Ascending aorta (tissue), 2 donors: ENCODE data around the gene CCDC136. TPM values are rescaled to one million over a fixed set of nuclear protein-coding genes. Genes with fewer than 3 reads are reported as not detected.
A peak's percentile ranks its signal among the peaks of the same experiment; 100 is the strongest.

Source experiments
- DNase-seq, 2 donors: peaks; one replicate each; pipeline ENCODE4 v3.0.0-alpha.2; 2019; ENCODE audit warnings: low spot score in 2 of 2
- H3K27ac ChIP-seq, 2 donors: fragments of 200-600 bp; sonication (generic); one replicate each; pipeline ENCODE4 v1.5.1; 2016 to 2017; ENCODE audit warnings: mild to moderate bottlenecking in 1 of 2
- H3K27me3 ChIP-seq: fragments of 200-600 bp; sonication (generic); one replicate; pipeline ENCODE4 v1.5.1; 2017
- H3K36me3 ChIP-seq, 2 donors: fragments of 200-600 bp; sonication (generic); one replicate each; pipeline ENCODE4 v1.5.1; 2016
- H3K4me1 ChIP-seq, 2 donors: fragments of 200-600 bp; sonication (generic); one replicate each; pipeline ENCODE4 v1.5.1; 2016 to 2017; ENCODE audit warnings: mild to moderate bottlenecking in 1 of 2
- H3K4me3 ChIP-seq, 2 donors: fragments of 200-600 bp; sonication (generic); one replicate each; pipeline ENCODE4 v1.5.1; 2016 to 2017; ENCODE audit warnings: mild to moderate bottlenecking in 1 of 2
- H3K9me3 ChIP-seq, 2 donors: fragments of 200-600 bp; sonication (generic); one replicate each; pipeline ENCODE4 v1.5.1; 2016
- CTCF ChIP-seq, 3 experiments: fragments of 200-600 bp in 2 of 3; fragments of 450-650 bp in 1 of 3; sonication (generic) in 2 of 3; IDR thresholded peaks; one replicate each; pipeline ENCODE4 v1.5.1; 2016 to 2019; ENCODE audit warnings: antibody characterized with exemption in 3 of 3, mild to moderate bottlenecking in 1 of 3, moderate library complexity in 1 of 3
- intact Hi-C: fragments of 100-400 bp; cut with DNase I; formaldehyde crosslinking; loops from one replicate; pipeline ENCODE4 v1.15.1; 2023
- total RNA-seq: library from RNA; depleted of rRNA; stranded (reverse); fragments of >200 nt; gene quantifications from one replicate; pipeline ENCODE4 v1.1.0, GENCODE V29; 2016

The CCDC136 gene
- total RNA-seq, 1 donor from 2014 or later = 0.64 TPM

DNA sequence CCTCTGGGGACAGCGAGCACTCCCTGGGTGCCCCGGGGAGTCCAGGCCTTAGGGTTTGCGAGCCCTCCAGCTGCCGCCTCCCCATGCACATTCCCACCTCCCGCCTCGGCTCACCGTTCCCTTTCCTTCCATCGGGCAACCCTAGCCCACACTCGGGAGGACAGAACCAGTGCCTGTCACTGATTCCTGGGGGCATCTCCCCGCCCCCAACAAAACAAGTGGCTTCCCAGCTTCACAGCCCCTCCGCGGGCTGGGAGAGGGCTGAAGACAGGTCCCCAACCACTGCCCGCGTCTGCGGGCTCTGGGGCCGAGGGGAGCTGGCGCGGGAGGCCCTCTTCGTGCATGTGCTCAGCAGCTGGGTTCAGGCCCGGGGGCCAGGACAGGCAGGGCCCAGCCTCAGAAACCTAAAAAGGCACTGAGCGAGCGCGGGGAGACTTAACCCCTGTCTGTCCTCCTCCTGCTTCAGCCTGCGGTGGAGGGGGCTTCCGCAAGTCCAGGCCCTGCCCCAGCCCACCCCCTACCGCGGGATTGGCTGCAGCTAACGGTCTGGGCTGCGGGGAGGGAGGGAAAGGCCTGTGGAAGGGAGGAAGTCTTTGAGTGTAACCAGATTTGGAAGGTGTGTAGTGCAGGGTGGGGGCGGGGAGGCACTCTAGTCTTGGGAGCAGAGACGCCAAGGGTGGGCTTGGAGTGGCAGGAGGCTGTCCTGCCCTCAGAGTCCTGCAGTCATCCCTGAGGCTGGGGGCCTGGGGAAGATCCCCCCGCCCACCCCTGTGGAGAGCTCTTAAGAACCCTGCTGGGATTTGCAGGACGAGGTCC, 39.6 kb downstream of the CCDC136 start:
- peak in 1 of 2 donors; percentile 80 for DNase-seq
- no peak for TF ChIP-seq CTCF (IDR thresholded peaks at IDR 0.05)

GRCh38 chr7:128831994-128832879, 40.5 kb downstream of the CCDC136 start:
- peak overlapping the region; percentile 71 to 88 for H3K4me3 ChIP-seq
- peaks cover 11 to 48% of the 10 kb centered on the region in 2 donors for H3K4me1 ChIP-seq
- DNase-seq = no peak
- H3K9me3 ChIP-seq = no peaks in the 10 kb centered on the region
- H3K27ac ChIP-seq = peak overlapping the region; percentile 92 to 95
- intact Hi-C loops = loop anchor here (1.0 to 5.0 kb wide), 4 partner anchors 41 to 995 kb away; partner anchors contain the start of genes CALU and CCDC136
- H3K36me3 ChIP-seq = peaks cover 5 to 9% of the 10 kb centered on the region in 2 donors
- H3K27me3 ChIP-seq = no peaks in the 10 kb centered on the region
- TF ChIP-seq CTCF (IDR thresholded peaks at IDR 0.05) = no peak

More for the DNA sequence above, 39.6 kb downstream of the CCDC136 start:
- peak overlapping the region; percentile 71 to 88 for H3K4me3 ChIP-seq
- intact Hi-C loops = loop anchor here (1.0 to 5.0 kb wide), 4 partner anchors 41 to 996 kb away; partner anchors contain the start of genes CALU and CCDC136
- H3K9me3 ChIP-seq = no peaks in the 10 kb centered on the region
- peaks cover 0 to under 1% of the 10 kb centered on the region in 2 donors for H3K36me3 ChIP-seq
- no peaks in the 10 kb centered on the region for H3K27me3 ChIP-seq
- peak overlapping the region; percentile 92 to 95 for H3K27ac ChIP-seq
- peaks cover 11 to 46% of the 10 kb centered on the region in 2 donors for H3K4me1 ChIP-seq

DNA sequence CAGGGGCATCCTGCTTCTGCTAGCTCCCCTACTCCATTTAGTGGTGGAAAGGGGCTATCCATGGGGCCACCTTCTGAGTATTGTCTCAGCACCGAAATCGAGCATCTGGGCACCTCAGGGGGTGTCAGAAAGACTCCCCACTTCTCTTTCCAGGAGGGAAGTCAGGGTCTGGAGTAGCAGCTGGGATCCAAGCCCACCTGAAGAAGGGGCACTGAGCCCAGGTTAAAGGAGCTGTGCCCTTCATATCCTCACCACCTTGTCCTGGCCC, 41.0 kb downstream of the CCDC136 start:
- peaks cover 11 to 15% of the 10 kb centered on the region in 2 donors for H3K36me3 ChIP-seq
- peaks cover 9 to 44% of the 10 kb centered on the region in 2 donors for H3K4me1 ChIP-seq
- peak overlapping the region; percentile 92 to 95 for H3K27ac ChIP-seq
- H3K9me3 ChIP-seq = no peaks in the 10 kb centered on the region
- no peaks in the 10 kb centered on the region for H3K27me3 ChIP-seq
- DNase-seq = no peak
- peak overlapping the region; percentile 71 to 88 for H3K4me3 ChIP-seq
- intact Hi-C loops = loop anchor here (5.0 kb wide), 2 partner anchors 76 to 994 kb away; no protein-coding TSS in a partner anchor
- no peak for TF ChIP-seq CTCF (IDR thresholded peaks at IDR 0.05)

- peak; percentile 64 to 91 for DNase-seq
Measured at GRCh38 chr7:128833148-128833945, 41.6 kb downstream of the CCDC136 start.

More at GRCh38 chr7:128833148-128833945, 41.6 kb downstream of the CCDC136 start:
- no peak for TF ChIP-seq CTCF (IDR thresholded peaks at IDR 0.05)
- Histone ChIP-seq H3K9me3 (no peaks in the 10 kb centered on the region), H3K36me3 (peaks cover 16 to 20% of the 10 kb centered on the region in 2 donors), H3K4me1 (peaks cover 6 to 39% of the 10 kb centered on the region in 2 donors), H3K4me3 (peak overlapping the region; percentile 71 to 88), H3K27ac (peak overlapping the region; percentile 92 to 95), H3K27me3 (no peaks in the 10 kb centered on the region)
- intact Hi-C loops = loop anchor here (5.0 kb wide), 2 partner anchors 76 to 994 kb away; no protein-coding TSS in a partner anchor
